IMR-90 (cell line): Measurements from ENCODE around the gene IER5L. TPM values are rescaled to one million over a fixed set of nuclear protein-coding genes. Genes with fewer than 3 reads are reported as not detected.

Experiments
- ATAC-seq: fragments of 200-7000 bp; cut with Tn5 transposase; 2 replicates; pipeline ENCODE4 v1.9.1; 2020; ENCODE audit warnings: low read depth, mild to moderate bottlenecking, moderate library complexity
- BruUV-seq: library from RNA; stranded (reverse); fragments of 400-500 nt; replicated peaks from 2 replicates; lab custom pipeline; 2021; lab: Mats Ljungman, UMichigan
- CTCF ChIA-PET: fragments of 300-600 bp; formaldehyde crosslinking; extraction: SDS; loops from one replicate; lab custom pipeline; 2021; ENCODE audit warnings: antibody characterized with exemption; lab: Yijun Ruan, JAX
- POLR2A ChIA-PET: fragments of 300-600 bp; sonication (Branson Sonifier 250); formaldehyde crosslinking; loops from one replicate; lab custom pipeline; 2022; ENCODE audit warnings: antibody characterized with exemption; ENCODE audit not compliant: unreplicated experiment; lab: Charles Lee
- DNase-seq: peaks from one replicate; pipeline ENCODE4 v3.0.0; 2013
- H2AFZ ChIP-seq: replicated peaks from 2 replicates; pipeline ENCODE3; 2013; ENCODE audit warnings: low read length, mild to moderate bottlenecking; ENCODE audit not compliant: poor library complexity
- H2AK5ac ChIP-seq: 2 replicates; pipeline ENCODE4 v1.6.1; 2013; ENCODE audit warnings: low read depth, low read length, inconsistent platforms
- H2AK9ac ChIP-seq: replicated peaks from 2 replicates; pipeline ENCODE3; 2013; ENCODE audit warnings: mild to moderate bottlenecking, low read depth, low read length, moderate library complexity; ENCODE audit not compliant: poor library complexity
- H2BK120ac ChIP-seq: 2 replicates; pipeline ENCODE4 v1.6.1; 2013; ENCODE audit warnings: low read depth, low read length, inconsistent platforms
- H2BK15ac ChIP-seq: 3 replicates; pipeline ENCODE4 v1.6.1; 2013; ENCODE audit warnings: low read depth, low read length, inconsistent platforms
- H2BK20ac ChIP-seq: 2 replicates; pipeline ENCODE4 v1.6.1; 2013; ENCODE audit warnings: low read depth, mild to moderate bottlenecking, inconsistent platforms, low read length, moderate library complexity
- H2BK5ac ChIP-seq: 2 replicates; pipeline ENCODE4 v1.6.1; 2013; ENCODE audit warnings: mild to moderate bottlenecking, low read depth, low read length, inconsistent platforms; ENCODE audit not compliant: poor library complexity, severe bottlenecking
- H3K14ac ChIP-seq: replicated peaks from 2 replicates; pipeline ENCODE4 v1.6.1; 2013; ENCODE audit warnings: low read depth, low read length, inconsistent platforms
- H3K18ac ChIP-seq: 2 replicates; pipeline ENCODE4 v1.6.1; 2013; ENCODE audit warnings: low read depth, low read length, control low read depth
- H3K23ac ChIP-seq: 2 replicates; pipeline ENCODE4 v1.6.1; 2013; ENCODE audit warnings: low read depth, low read length, inconsistent platforms
- H3K27ac ChIP-seq: 2 replicates; pipeline ENCODE4 v1.5.1; 2013; ENCODE audit warnings: mild to moderate bottlenecking, control low read depth, low read length; ENCODE audit not compliant: insufficient read depth
- H3K27me3 ChIP-seq: 2 replicates; pipeline ENCODE4 v1.6.1; 2013; ENCODE audit warnings: low read length; ENCODE audit not compliant: control insufficient read depth, insufficient read depth
- H3K36me3 ChIP-seq: 2 replicates; pipeline ENCODE4 v1.6.1; 2013; ENCODE audit warnings: low read length, mixed read lengths; ENCODE audit not compliant: control insufficient read depth, insufficient read depth
- H3K4ac ChIP-seq: 2 replicates; pipeline ENCODE4 v1.6.1; 2013; ENCODE audit warnings: low read depth, low read length, inconsistent platforms
- H3K4me1 ChIP-seq: 2 replicates; pipeline ENCODE4 v1.6.1; 2013; ENCODE audit warnings: low read length, mixed read lengths; ENCODE audit not compliant: control insufficient read depth, insufficient read depth
- H3K4me2 ChIP-seq: 2 replicates; pipeline ENCODE4 v1.6.1; 2013; ENCODE audit warnings: low read depth, mild to moderate bottlenecking, control low read depth, low read length, moderate library complexity
- H3K4me3 ChIP-seq: 2 replicates; pipeline ENCODE4 v1.5.1; 2013; ENCODE audit warnings: low read depth, mild to moderate bottlenecking, control low read depth, low read length, moderate library complexity; ENCODE audit not compliant: insufficient read depth
- H3K56ac ChIP-seq: 2 replicates; pipeline ENCODE4 v1.6.1; 2013; ENCODE audit warnings: low read length, inconsistent platforms; ENCODE audit not compliant: insufficient read depth; ENCODE audit errors: extremely low read depth
- H3K79me1 ChIP-seq, 2 experiments: 2 replicates each; pipeline ENCODE4 v1.6.1; 2013; ENCODE audit warnings: low read length in 2 of 2, inconsistent platforms in 1 of 2, low read depth in 1 of 2
- H3K9ac ChIP-seq: 2 replicates; pipeline ENCODE4 v1.6.1; 2013; ENCODE audit warnings: low read depth, low read length, control low read depth
- H3K9me1 ChIP-seq: 2 replicates; pipeline ENCODE4 v1.6.1; 2013; ENCODE audit warnings: low read length, inconsistent platforms; ENCODE audit not compliant: insufficient read depth
- H3K9me3 ChIP-seq: 2 replicates; pipeline ENCODE4 v1.6.1; 2013; ENCODE audit warnings: low read length; ENCODE audit not compliant: control insufficient read depth, insufficient read depth
- H4K20me1 ChIP-seq: 2 replicates; pipeline ENCODE4 v1.6.1; 2013; ENCODE audit warnings: low read length, inconsistent platforms; ENCODE audit not compliant: insufficient read depth
- H4K5ac ChIP-seq: 2 replicates; pipeline ENCODE4 v1.6.1; 2013; ENCODE audit warnings: mild to moderate bottlenecking, low read depth, low read length, control low read depth
- H4K8ac ChIP-seq, 2 experiments: 2 replicates each; pipeline ENCODE4 v1.6.1; 2013; ENCODE audit warnings: low read depth in 2 of 2, low read length in 2 of 2, control low read depth in 1 of 2, inconsistent platforms in 1 of 2
- H4K91ac ChIP-seq: 2 replicates; pipeline ENCODE4 v1.6.1; 2013; ENCODE audit warnings: low read depth, low read length, inconsistent platforms; ENCODE audit not compliant: insufficient read depth
- MAZ ChIP-seq: IDR thresholded peaks from 2 replicates; pipeline ENCODE4 v1.6.1; 2012; ENCODE audit warnings: low read depth, mild to moderate bottlenecking, low read length, improper control_type of control experiment, moderate library complexity, borderline replicate concordance
- MXI1 ChIP-seq: IDR thresholded peaks from 2 replicates; pipeline ENCODE4 v1.6.1; 2012; ENCODE audit warnings: low read depth, mild to moderate bottlenecking, low read length, moderate library complexity, borderline replicate concordance
- NFE2L2 ChIP-seq: fragments of 150-350 bp; IDR thresholded peaks from 2 replicates; pipeline ENCODE4 v1.6.1; 2016; ENCODE audit warnings: low read depth, mild to moderate bottlenecking, low read length
- RCOR1 ChIP-seq: IDR thresholded peaks from 2 replicates; pipeline ENCODE4 v1.6.1; 2012; ENCODE audit warnings: mild to moderate bottlenecking, low read length, improper control_type of control experiment; ENCODE audit not compliant: insufficient replicate concordance
- SMC3 ChIP-seq: fragments of 150-350 bp; IDR thresholded peaks from 2 replicates; pipeline ENCODE4 v1.6.1; 2016; ENCODE audit warnings: low read depth, mild to moderate bottlenecking, antibody characterized with exemption, low read length, moderate library complexity
- WGBS, 2 experiments: methylation state at CpG; one replicate each; pipeline versions ENCODE4 v1.1.5 to v1.1.7; 2013; ENCODE audit warnings: missing lambda C conversion rate in 2 of 2; ENCODE audit not compliant: insufficient read length in 1 of 2; ENCODE audit errors: extremely low coverage in 2 of 2; 5-methylcytosine and 5-hydroxymethylcytosine counted together
- dilution Hi-C: fragments of 300-500 bp; cut with HindIII; formaldehyde crosslinking; loops from one replicate; pipeline ENCODE4 v1.14.3; 2018; ENCODE audit warnings: low sequenced_read_pairs; ENCODE audit not compliant: unreplicated experiment
- in situ Hi-C: fragments of 300-500 bp; cut with MboI; formaldehyde crosslinking; loops from 3 replicates; pipeline ENCODE4 v1.14.3; 2019; ENCODE audit warnings: low sequenced_read_pairs, inconsistent platforms, mixed read lengths
- intact Hi-C: fragments of 100-400 bp; cut with micrococcal nuclease; formaldehyde crosslinking; loops from 2 replicates; pipeline ENCODE4 v1.10.0; 2022
- polyA plus RNA-seq, 3 experiments: library from polyadenylated mRNA; depleted of rRNA; stranded (reverse); fragments of >200 nt; gene quantifications; 2 replicates each; pipeline ENCODE4 v1.2.3, GENCODE V29; 2012; ENCODE audit warnings: low replicate concordance in 1 of 3
- total RNA-seq: library from RNA; depleted of rRNA; stranded (reverse); fragments of >200 nt; gene quantifications from 2 replicates; pipeline ENCODE4 v1.2.3, GENCODE V29; 2012
- TF ChIP-seq, protein P1 (sequence below): fragments of 150-350 bp; IDR thresholded peaks from 2 replicates; pipeline ENCODE4 v1.6.1; 2016; ENCODE audit warnings: low read depth, mild to moderate bottlenecking, low read length, moderate library complexity, borderline replicate concordance

Gene IER5L
- total and polyA plus RNA-seq, 2 of the 4 experiments (the other 2 are of a cell fraction) = 12.5 to 13.4 TPM

DNA sequence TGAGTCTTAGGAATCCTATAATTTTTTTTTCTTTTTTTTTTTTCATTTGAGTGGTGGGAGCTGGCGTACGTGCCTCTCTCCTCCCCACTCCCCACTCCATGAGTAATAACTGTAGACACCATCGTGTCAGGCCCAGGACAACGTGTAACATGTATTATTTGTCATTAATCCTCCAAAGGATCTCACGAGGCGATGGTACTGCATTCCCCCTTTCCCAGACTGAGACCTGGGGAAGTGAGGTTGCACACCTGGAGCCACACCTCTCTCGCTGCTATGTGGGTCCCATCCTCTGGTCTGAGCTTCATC is 6.1 kb upstream of the IER5L start:
- WGBS, 2 experiments = 52% methylated on average over 3 of the region's 7 CpGs; no CpG with 5 or more reads in 1 of the 2 experiments
- Histone ChIP-seq H2BK20ac (no peak overlapping the region), H3K23ac (no peak overlapping the region), H3K9ac (no peak overlapping the region), H3K4me2 (no peak overlapping the region), H2AFZ (peak overlapping the region; percentile 38), H3K4me1 (no peaks in the 10 kb centered on the region), H3K27ac (no peak overlapping the region), H3K18ac (no peak overlapping the region), H4K8ac (peak overlapping the region in 1 of 2 experiments; percentile 55; a peak in 1 of 4 replicates), H3K9me1 (peaks cover 6% of the 10 kb centered on the region), H2AK9ac (no peak overlapping the region), H3K36me3 (no peaks in the 10 kb centered on the region), H3K9me3 (peaks cover 3% of the 10 kb centered on the region; the same call in 1 of the 2 replicates), H3K14ac (no peak overlapping the region), H3K4me3 (no peak overlapping the region), H2AK5ac (peak overlapping the region; percentile 47; the same call in 1 of the 2 replicates), H4K91ac (no peak overlapping the region), H2BK120ac (no peak overlapping the region), H2BK5ac (no peak overlapping the region), H3K79me1 (no peaks in the 10 kb centered on the region), H4K20me1 (no peaks in the 10 kb centered on the region), H3K27me3 (no peaks in the 10 kb centered on the region), H3K4ac (no peak overlapping the region), H3K56ac (no peak overlapping the region), H2BK15ac (no peak overlapping the region), H4K5ac (no peak overlapping the region)
- TF ChIP-seq MXI1 (no peak), SMC3 (no peak), MAZ (no peak), RCOR1 (no peak), NFE2L2 (no peak)
- TF ChIP-seq, protein P1, sequence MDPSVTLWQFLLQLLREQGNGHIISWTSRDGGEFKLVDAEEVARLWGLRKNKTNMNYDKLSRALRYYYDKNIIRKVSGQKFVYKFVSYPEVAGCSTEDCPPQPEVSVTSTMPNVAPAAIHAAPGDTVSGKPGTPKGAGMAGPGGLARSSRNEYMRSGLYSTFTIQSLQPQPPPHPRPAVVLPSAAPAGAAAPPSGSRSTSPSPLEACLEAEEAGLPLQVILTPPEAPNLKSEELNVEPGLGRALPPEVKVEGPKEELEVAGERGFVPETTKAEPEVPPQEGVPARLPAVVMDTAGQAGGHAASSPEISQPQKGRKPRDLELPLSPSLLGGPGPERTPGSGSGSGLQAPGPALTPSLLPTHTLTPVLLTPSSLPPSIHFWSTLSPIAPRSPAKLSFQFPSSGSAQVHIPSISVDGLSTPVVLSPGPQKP = no peak
- ChIA-PET POLR2A (interaction anchor here (0.5 kb wide), 1 partner anchor 123 kb away, joined by 3 read pairs; no protein-coding TSS in a partner anchor), CTCF (interaction anchor here (1.2 kb wide), 1 partner anchor 10 kb away, joined by 3 read pairs; no protein-coding TSS in a partner anchor)
- no peak for DNase-seq
- in situ Hi-C loops (no loop called here), dilution Hi-C loops (no loop called here), intact Hi-C loops (no loop called here)
- no TSS peak for BruUV-seq
- ATAC-seq = no peak
